Retina (tissue), 1 donor: Measurements from ENCODE around the gene TRIM22.

Source experiments
- DNase-seq: peaks from one replicate; pipeline ENCODE4 v3.0.0-alpha.2; 2016

Gene TRIM22

GRCh38 chr11:5749836-5750235 is 60.2 kb downstream of the TRIM22 start:
- no peak for DNase-seq

- DNase-seq, result no peak
Measured at GRCh38 chr11:5753943-5754342, 64.4 kb downstream of the TRIM22 start, which contains the start of gene OR52N4. Gene OR52N4, plus strand, starts transcription at chr11:5754243. Its CDS starts 498 bp downstream, at chr11:5754741.
